ENCODE results near the gene KLK7. TPM values are rescaled to one million over a fixed set of nuclear protein-coding genes. Genes with fewer than 3 reads are reported as not detected.

Gene KLK7
- total and polyA plus RNA-seq, 2 of the 4 experiments (the other 2 are of a cell fraction), result not detected

DNA sequence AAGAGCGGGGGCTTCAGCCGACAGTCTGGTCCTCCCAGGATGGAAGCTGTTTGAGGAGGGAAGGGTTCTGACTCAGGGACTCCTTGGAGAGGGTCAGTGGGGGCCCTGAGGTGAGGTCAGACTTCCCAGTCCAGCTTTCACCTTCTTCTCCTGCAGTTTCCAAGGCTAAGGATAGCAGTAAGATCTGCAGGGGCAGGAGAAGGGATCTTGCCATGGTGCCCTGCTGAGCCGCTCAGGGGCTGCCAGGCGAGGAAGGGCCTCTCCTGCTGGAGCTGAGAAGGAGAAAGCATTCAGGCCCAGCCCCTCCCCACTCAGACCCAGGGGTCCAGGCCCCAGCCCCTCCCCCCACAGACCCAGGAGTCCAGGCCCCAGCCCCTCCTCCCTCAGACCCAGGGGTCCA is 1.5 kb downstream of the KLK7 start:
- no peaks in the 10 kb centered on the region for H4K20me1 ChIP-seq (ENCODE audit: insufficient read depth, low read length)
- H2AFZ ChIP-seq (replicated peaks; ENCODE audit: low read length, poor library complexity), result no peak overlapping the region
- no peak overlapping the region for H2BK5ac ChIP-seq (ENCODE audit: low read depth, low read length, poor library complexity, severe bottlenecking)
- H3K4me3 ChIP-seq (ENCODE audit: insufficient read depth, low read depth, low read length), result no peak overlapping the region
- H3K14ac ChIP-seq (replicated peaks; ENCODE audit: low read depth, low read length), result no peak overlapping the region
- H4K5ac ChIP-seq (ENCODE audit: low read depth, low read length), result no peak overlapping the region
- CTCF ChIA-PET, result no interaction called here
- no peak overlapping the region for H3K56ac ChIP-seq (ENCODE audit: extremely low read depth, insufficient read depth, low read length)
- no peaks in the 10 kb centered on the region for H3K36me3 ChIP-seq (ENCODE audit: control insufficient read depth, insufficient read depth, low read length)
- H3K23ac ChIP-seq (ENCODE audit: low read depth, low read length), result no peak overlapping the region
- POLR2A ChIA-PET (ENCODE audit: unreplicated experiment), result no interaction called here
- H3K27ac ChIP-seq (ENCODE audit: insufficient read depth, low read length), result no peak overlapping the region
- in situ Hi-C loops (cut with MboI; ENCODE audit: low sequenced_read_pairs) (no loop called here), intact Hi-C loops (cut with micrococcal nuclease) (no loop called here), dilution Hi-C loops (cut with HindIII; ENCODE audit: low sequenced_read_pairs, unreplicated experiment) (no loop called here)
- H2AK5ac ChIP-seq (ENCODE audit: low read depth, low read length), result no peak overlapping the region
- no peak overlapping the region for H3K9ac ChIP-seq (ENCODE audit: low read depth, low read length)
- H2BK20ac ChIP-seq (ENCODE audit: low read depth, low read length), result no peak overlapping the region
- H3K18ac ChIP-seq (ENCODE audit: low read depth, low read length), result no peak overlapping the region
- no peaks in the 10 kb centered on the region for H3K27me3 ChIP-seq (ENCODE audit: control insufficient read depth, insufficient read depth, low read length)
- no peaks in the 10 kb centered on the region for H3K79me1 ChIP-seq (ENCODE audit: low read depth in 1 of 2, low read length in 2 of 2)
- no peak for DNase-seq
- H2BK120ac ChIP-seq (ENCODE audit: low read depth, low read length), result no peak overlapping the region
- BruUV-seq (replicated peaks), result no TSS peak
- ATAC-seq (ENCODE audit: low read depth), result no peak
- no peak overlapping the region for H2BK15ac ChIP-seq (ENCODE audit: low read depth, low read length)
- H3K4ac ChIP-seq (ENCODE audit: low read depth, low read length), result no peak overlapping the region
- H4K8ac ChIP-seq (ENCODE audit: low read depth in 2 of 2, low read length in 2 of 2), result no peak overlapping the region
- no peaks in the 10 kb centered on the region for H3K9me3 ChIP-seq (ENCODE audit: control insufficient read depth, insufficient read depth, low read length)
- no peaks in the 10 kb centered on the region for H3K4me1 ChIP-seq (ENCODE audit: control insufficient read depth, insufficient read depth, low read length)
- H3K4me2 ChIP-seq (ENCODE audit: low read depth, low read length), result no peak overlapping the region
- no peaks in the 10 kb centered on the region for H3K9me1 ChIP-seq (ENCODE audit: insufficient read depth, low read length)
- no peak overlapping the region for H4K91ac ChIP-seq (ENCODE audit: insufficient read depth, low read depth, low read length)
- no peak overlapping the region for H2AK9ac ChIP-seq (replicated peaks; ENCODE audit: low read depth, low read length, poor library complexity)
- no peak for TF ChIP-seq SMC3 (IDR thresholded peaks at IDR 0.05; ENCODE audit: low read depth, low read length)
- WGBS, 2 experiments (ENCODE audit: extremely low coverage in 2 of 2, insufficient read length in 1 of 2), result no CpG with 5 or more reads among the region's 4 CpGs
